DMS 273 (cell line): Measurements from ENCODE around the gene GRIN3B.

Source experiments
- DNase-seq: peaks from one replicate; lab custom pipeline; 2025; ENCODE audit not compliant: unreplicated experiment; lab: John Stamatoyannopoulos, UW

Gene GRIN3B

GRCh38 chr19:964116-964520, 36.1 kb upstream of the GRIN3B start:
- DNase-seq, result no peak

DNA sequence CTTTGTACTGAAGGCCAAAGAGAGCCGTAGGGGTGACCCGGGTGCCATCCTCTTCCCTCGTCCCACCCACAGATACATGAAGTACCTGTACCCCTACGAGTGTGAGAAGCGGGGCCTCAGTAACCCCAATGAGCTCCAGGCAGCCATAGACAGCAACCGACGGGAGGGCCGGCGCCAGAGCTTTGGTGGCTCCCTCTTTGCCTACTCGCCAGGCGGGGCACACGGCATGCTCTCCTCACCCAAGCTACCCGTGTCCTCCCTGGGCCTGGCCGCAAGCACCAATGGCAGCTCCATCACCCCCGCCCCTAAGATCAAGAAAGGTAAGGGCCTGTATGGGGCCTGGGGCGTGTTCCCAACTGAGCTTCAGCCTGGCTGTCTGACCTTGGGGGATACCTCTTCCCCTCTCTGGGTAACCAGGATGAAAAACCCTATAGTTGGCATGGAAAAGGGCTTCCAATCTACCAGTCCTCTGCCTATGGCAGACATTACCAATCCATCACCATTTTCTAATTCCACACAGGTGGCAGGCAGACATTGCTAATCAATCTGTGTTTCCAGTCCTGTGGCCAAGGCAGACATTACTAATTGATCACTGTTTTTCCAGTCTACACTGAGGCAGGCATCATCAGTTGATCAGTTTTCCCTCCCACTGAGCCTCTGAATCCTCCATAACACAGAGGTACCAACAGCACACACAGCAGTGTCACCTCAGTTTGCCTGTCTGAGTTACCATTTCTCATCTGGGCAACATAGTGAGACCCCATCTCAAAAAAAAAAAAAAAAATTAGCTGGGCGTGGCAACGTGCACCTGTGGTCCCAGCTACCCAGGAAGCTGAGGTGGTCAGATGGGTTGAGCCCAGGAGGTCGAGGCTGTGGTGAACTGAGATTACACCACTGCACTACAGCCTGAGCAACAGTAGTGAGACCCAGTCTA, 35.2 kb upstream of the GRIN3B start:
- peak; percentile 65 for DNase-seq

DNA sequence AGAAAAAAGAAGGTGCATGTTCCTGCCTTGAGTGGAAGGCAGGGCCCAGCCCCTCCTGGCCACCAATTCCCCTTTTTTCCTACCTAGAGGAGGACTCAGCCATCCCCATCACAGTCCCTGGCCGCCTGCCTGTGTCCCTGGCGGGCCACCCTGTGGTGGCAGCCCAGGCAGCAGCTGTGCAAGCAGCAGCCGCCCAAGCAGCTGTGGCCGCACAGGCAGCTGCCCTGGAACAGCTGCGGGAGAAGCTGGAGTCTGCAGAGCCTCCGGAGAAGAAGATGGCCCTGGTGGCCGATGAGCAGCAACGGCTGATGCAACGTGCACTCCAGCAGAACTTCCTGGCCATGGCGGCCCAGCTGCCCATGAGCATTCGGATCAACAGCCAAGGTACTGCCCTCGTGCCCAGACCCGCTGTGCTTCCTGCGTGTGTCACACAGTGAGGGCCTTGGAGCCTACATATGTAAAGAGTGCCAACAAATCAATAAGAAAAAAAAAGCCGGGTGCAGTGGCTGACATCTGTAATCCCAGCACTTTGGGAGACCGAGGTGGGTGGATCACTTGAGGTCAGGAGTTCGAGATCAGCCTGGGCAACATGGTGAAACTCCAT, 33.6 kb upstream of the GRIN3B start:
- peak; percentile 61 for DNase-seq

DNA sequence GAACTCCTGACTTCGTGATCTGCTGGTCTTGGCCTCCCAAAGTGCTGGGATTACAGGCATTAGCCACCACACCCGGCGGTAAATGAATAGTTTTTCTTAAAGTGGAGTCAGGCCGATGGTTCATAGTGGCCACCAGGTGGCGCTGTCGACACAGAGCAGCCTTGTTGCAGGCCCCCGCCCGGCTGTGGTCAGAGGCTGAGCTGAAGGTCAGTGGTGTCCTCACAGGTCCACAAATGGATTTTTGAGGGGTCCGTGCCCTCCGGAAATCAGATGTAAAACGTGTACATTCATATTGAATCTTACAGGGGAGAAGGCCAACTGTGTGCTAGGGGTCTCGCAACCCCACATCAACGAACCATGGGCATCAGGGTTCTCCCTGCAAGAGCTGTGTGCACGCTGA, 29.5 kb upstream of the GRIN3B start:
- DNase-seq, result no peak

DNA sequence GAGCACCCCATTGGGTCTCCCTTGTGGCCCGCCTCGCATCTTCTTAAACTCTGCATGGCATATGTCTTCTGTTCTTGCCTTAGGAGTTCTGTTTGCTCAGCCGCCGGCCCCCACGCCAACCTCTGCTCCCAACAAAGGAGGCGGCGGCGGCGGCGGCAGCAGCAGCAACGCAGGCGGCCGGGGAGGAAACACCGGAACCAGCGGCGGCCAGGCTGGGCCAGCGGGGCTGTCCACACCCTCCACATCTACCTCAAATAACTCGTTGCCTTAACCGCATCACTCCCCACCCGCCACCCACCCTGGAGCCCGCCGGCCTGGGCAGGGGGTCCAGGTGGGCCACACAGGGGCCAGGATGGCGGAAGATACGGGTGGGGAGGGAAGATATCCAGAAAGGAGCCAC, 28.4 kb upstream of the GRIN3B start:
- DNase-seq, result no peak

DNA sequence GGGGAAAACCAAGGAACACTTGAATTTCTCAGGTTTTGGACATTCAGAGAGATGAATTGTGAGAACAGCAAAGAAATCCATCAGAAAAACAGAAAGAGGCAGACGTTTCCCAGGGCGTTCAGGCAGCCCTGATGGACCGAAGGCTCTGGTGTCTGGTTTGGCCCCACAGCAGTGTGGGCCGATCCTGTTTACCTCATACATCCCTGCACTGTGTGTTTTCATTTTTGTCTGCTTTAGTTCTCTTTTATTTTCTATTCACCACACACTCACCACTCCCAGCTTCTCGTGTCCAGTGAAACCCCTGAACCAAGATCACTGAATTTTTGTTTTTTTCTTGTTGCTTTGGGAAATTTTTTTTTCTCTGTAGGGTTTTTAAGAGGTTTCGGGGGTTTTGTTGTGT, 27.9 kb upstream of the GRIN3B start:
- DNase-seq, result no peak

GRCh38 chr19:973726-974563, 26.3 kb upstream of the GRIN3B start:
- no peak for DNase-seq

- DNase-seq, result no peak
Observed at GRCh38 chr19:974564-975257, 25.5 kb upstream of the GRIN3B start.

GRCh38 chr19:976476-976875, 23.7 kb upstream of the GRIN3B start:
- DNase-seq, result no peak

GRCh38 chr19:977058-977464, 23.2 kb upstream of the GRIN3B start:
- DNase-seq, result no peak

GRCh38 chr19:979318-979741, 20.9 kb upstream of the GRIN3B start:
- no peak for DNase-seq

- peak; percentile 60 for DNase-seq
Observed at GRCh38 chr19:980133-980998, 19.9 kb upstream of the GRIN3B start.

GRCh38 chr19:982567-983170, 17.6 kb upstream of the GRIN3B start:
- peak; percentile 88 for DNase-seq

- peak; percentile 97 for DNase-seq
Observed at GRCh38 chr19:984165-984967, 15.9 kb upstream of the GRIN3B start, which contains the start of gene WDR18. TSS of gene WDR18 (plus strand) at chr19:984345. CDS start at chr19:984354, 9 bp downstream.

GRCh38 chr19:986083-986482, 14.1 kb upstream of the GRIN3B start:
- DNase-seq, result no peak

DNA sequence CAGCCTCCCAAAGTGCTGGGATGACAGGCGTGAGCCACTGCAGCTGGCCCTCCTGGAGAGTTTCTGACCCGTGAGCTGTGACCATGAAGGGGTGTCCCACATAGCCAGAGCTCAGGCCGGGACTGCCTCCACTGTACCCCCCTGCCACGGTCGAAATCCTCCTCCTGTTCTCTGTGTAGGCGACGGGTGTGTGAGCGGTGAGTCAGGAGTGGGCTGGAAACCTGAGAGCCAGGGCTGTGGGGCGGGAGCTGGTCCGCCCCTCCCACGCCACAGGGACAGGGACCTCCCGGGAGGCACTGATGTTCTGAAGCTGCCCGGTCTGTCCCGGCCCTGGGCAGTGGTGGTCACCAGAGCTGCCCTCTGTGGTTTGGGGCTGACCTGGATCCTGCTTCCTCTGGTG, 12.1 kb upstream of the GRIN3B start:
- DNase-seq, result no peak

DNA sequence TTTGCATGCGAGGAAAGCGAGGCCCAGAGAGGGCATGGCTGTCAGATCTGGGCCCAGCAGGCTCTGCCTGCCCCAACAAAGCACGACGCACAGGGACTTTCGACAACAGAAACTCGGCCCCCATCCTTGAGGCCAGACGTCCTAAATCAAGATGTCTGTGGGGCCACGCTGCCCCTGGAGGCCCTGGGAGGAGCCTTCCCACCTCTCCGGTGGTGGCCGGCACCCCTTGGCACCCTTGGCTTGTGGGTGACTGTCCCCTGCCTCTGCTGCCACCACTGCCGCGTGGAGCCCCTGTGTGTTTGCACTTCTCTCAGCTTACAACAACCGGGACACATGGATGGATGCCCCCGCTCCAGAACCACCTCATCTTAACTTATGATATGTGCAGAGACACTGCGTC, 11.7 kb upstream of the GRIN3B start:
- DNase-seq, result no peak

DNA sequence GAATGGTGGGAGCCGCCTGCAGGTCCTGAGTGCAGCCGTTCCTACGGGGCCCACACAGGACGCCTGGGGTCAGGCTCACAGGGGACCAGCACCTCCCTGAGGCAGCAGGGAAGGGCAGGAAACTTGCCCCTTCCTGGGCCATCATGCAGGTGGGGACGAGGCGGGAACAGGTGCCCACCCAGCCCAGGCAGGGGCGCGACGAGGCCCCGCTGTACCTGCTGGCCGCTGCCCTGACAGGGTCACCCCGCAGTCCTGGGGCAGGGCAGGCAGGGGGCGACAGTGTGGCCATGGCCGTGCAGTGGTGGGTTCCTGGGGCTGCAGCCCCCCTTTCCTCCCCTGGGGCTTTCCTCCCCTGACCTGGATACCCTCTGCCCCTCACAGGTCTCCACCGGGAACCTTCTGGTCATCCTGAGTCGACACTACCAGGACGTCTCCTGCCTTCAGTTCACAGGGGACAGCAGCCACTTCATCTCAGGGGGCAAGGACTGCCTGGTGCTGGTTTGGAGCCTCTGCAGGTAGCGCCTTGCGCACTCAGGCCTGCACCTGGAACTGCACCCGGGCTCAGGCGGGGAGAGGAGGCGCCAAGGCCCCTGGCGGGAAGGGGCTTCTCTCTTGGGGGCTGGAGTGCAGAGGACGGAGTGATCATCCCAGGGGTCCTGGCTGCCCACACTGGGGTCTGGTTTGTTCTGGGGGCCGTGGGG, 10.7 kb upstream of the GRIN3B start:
- no peak for DNase-seq
